Measurements from ENCODE around the gene EPHB1. TPM values are rescaled to one million over a fixed set of nuclear protein-coding genes. Genes with fewer than 3 reads are reported as not detected.

The EPHB1 gene
- polyA plus RNA-seq, 1 donor, result 3.7 TPM

GRCh38 chr3:134894533-134894932 lies 99.5 kb downstream of the EPHB1 start:
- H3K27ac ChIP-seq (ENCODE audit: low read length), result no peak overlapping the region
- no peaks in the 10 kb centered on the region for H3K36me3 ChIP-seq (ENCODE audit: control insufficient read depth, insufficient read depth, low read length)
- no peak for DNase-seq
- no peaks in the 10 kb centered on the region for H3K4me1 ChIP-seq (ENCODE audit: control insufficient read depth, insufficient read depth, low read length)
- no peaks in the 10 kb centered on the region for H3K9me3 ChIP-seq (ENCODE audit: control insufficient read depth, low read depth, low read length)
- H3K4me3 ChIP-seq (ENCODE audit: low read length), result no peak overlapping the region
- no peaks in the 10 kb centered on the region for H3K27me3 ChIP-seq (ENCODE audit: control insufficient read depth, insufficient read depth, low read length)
- 60% methylated on average over 2 of the region's 4 CpGs for WGBS (ENCODE audit: insufficient coverage, low lambda C conversion rate)

- Histone ChIP-seq H3K36me3 (ENCODE audit: control insufficient read depth, insufficient read depth, low read length) (no peaks in the 10 kb centered on the region), H3K4me1 (ENCODE audit: control insufficient read depth, insufficient read depth, low read length) (no peaks in the 10 kb centered on the region), H3K27me3 (ENCODE audit: control insufficient read depth, insufficient read depth, low read length) (no peaks in the 10 kb centered on the region), H3K27ac (ENCODE audit: low read length) (no peak overlapping the region), H3K9me3 (ENCODE audit: control insufficient read depth, low read depth, low read length) (no peaks in the 10 kb centered on the region), H3K4me3 (ENCODE audit: low read length) (no peak overlapping the region)
- no peak for DNase-seq
- 67% methylated on average over 1 of the region's 2 CpGs for WGBS (ENCODE audit: insufficient coverage, low lambda C conversion rate)
Observed at GRCh38 chr3:134895181-134895580, 100.1 kb downstream of the EPHB1 start.

- no peaks in the 10 kb centered on the region for H3K4me1 ChIP-seq (ENCODE audit: control insufficient read depth, insufficient read depth, low read length)
- no peak overlapping the region for H3K4me3 ChIP-seq (ENCODE audit: low read length)
- H3K27ac ChIP-seq (ENCODE audit: low read length), result no peak overlapping the region
- DNase-seq, result no peak
- no peaks in the 10 kb centered on the region for H3K36me3 ChIP-seq (ENCODE audit: control insufficient read depth, insufficient read depth, low read length)
- H3K9me3 ChIP-seq (ENCODE audit: control insufficient read depth, low read depth, low read length), result no peaks in the 10 kb centered on the region
- H3K27me3 ChIP-seq (ENCODE audit: control insufficient read depth, insufficient read depth, low read length), result no peaks in the 10 kb centered on the region
- WGBS (ENCODE audit: insufficient coverage, low lambda C conversion rate), result no CpG with 5 or more reads among the region's 5 CpGs
Observed at GRCh38 chr3:134896141-134896540, 101.1 kb downstream of the EPHB1 start.

DNA sequence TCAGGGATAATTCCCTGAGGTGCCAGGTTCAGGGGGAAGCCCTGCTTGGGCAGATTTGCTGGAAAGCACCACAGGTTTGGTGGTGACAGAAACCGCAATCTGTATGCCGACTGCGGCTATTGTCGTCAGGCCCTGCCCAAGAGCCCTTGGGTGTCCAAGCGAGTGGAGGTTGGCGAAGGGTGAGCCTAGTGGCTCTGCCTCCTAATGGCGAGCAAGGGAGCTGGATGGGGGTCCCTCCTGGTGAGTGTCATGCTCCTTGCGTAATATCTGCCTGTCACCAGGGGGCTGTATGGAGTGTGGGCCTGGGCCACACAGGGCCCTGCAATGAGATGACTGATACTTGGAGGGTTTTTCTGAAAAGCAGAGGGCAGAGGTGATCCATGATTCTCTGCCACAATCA lies 101.6 kb downstream of the EPHB1 start:
- Histone ChIP-seq H3K4me3 (ENCODE audit: low read length) (no peak overlapping the region), H3K27me3 (ENCODE audit: control insufficient read depth, insufficient read depth, low read length) (no peaks in the 10 kb centered on the region), H3K27ac (ENCODE audit: low read length) (no peak overlapping the region), H3K9me3 (ENCODE audit: control insufficient read depth, low read depth, low read length) (no peaks in the 10 kb centered on the region), H3K36me3 (ENCODE audit: control insufficient read depth, insufficient read depth, low read length) (no peaks in the 10 kb centered on the region), H3K4me1 (ENCODE audit: control insufficient read depth, insufficient read depth, low read length) (no peaks in the 10 kb centered on the region)
- WGBS (ENCODE audit: insufficient coverage, low lambda C conversion rate), result no CpG with 5 or more reads among the region's 8 CpGs
- no peak for DNase-seq

DNA sequence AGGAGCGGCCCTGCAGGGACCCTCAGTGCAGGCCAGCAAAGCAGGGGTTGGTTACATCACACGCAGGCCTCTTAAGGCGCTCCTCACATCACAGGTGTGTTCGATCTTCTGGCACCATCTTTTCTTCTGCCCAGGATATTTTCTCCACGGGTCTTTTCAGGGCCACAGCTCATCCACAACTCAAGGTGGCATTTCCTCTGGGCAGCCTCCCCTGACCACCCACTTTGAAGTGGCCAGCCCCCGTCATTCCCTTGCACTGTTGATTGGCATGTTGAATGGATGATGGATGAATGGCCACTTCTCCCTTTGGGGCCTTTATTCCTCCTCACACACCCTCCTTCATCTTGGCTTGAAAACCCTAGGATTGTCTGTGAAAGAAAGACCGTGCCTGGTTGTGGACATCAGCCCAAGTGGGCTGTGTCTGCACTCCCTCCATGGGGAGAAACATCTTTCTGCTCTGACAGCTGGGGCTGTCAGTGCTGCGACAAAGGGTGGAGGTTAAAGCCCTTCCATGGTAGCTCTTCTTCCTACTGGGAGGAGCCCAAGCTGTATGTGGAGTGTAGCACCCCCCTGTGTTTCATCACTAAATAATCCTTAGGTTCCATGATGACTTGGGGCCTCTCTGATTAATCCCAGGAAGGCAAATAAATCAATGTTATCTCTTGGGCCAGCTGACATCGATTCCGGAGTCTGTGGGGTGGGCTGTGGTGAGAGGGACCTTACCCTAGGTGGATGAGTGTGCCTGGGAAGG lies 102.5 kb downstream of the EPHB1 start:
- Histone ChIP-seq H3K27ac (ENCODE audit: low read length) (no peak overlapping the region), H3K9me3 (ENCODE audit: control insufficient read depth, low read depth, low read length) (no peaks in the 10 kb centered on the region), H3K27me3 (ENCODE audit: control insufficient read depth, insufficient read depth, low read length) (no peaks in the 10 kb centered on the region), H3K4me1 (ENCODE audit: control insufficient read depth, insufficient read depth, low read length) (no peaks in the 10 kb centered on the region), H3K4me3 (ENCODE audit: low read length) (no peak overlapping the region), H3K36me3 (ENCODE audit: control insufficient read depth, insufficient read depth, low read length) (no peaks in the 10 kb centered on the region)
- no peak for DNase-seq
- no CpG with 5 or more reads among the region's 10 CpGs for WGBS (ENCODE audit: insufficient coverage, low lambda C conversion rate)

DNA sequence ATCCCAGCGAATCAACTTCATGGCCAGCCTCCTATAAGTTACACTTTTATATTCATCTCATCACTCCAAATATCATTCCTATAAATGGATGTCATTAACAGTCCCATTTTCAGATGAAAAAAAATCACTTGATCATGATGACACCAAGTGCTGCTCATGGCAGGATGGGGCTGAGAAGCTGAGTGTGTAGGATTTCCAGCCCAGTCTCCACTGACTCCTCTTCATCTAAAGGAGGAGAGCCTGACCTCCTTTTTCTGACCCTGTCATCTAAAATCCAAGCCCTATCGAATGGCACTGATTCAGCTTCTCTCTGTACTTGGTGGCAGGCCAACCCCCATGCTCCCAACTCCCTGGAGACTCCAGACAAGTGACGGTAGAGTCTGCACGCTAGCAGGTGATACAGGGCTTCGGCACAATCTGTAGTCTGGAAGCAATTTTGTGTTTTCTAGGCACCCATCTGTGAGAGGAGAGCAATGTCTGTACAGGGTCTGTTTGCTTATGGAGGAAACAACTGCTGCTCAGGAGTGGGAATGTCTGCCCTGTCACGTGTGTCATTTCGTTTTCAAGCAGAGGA lies 103.2 kb downstream of the EPHB1 start:
- Histone ChIP-seq H3K9me3 (ENCODE audit: control insufficient read depth, low read depth, low read length) (no peaks in the 10 kb centered on the region), H3K36me3 (ENCODE audit: control insufficient read depth, insufficient read depth, low read length) (no peaks in the 10 kb centered on the region), H3K27ac (ENCODE audit: low read length) (no peak overlapping the region), H3K4me1 (ENCODE audit: control insufficient read depth, insufficient read depth, low read length) (no peaks in the 10 kb centered on the region), H3K27me3 (ENCODE audit: control insufficient read depth, insufficient read depth, low read length) (no peaks in the 10 kb centered on the region), H3K4me3 (ENCODE audit: low read length) (no peak overlapping the region)
- WGBS (ENCODE audit: insufficient coverage, low lambda C conversion rate), result no CpG with 5 or more reads among the region's 7 CpGs
- no peak for DNase-seq

DNA sequence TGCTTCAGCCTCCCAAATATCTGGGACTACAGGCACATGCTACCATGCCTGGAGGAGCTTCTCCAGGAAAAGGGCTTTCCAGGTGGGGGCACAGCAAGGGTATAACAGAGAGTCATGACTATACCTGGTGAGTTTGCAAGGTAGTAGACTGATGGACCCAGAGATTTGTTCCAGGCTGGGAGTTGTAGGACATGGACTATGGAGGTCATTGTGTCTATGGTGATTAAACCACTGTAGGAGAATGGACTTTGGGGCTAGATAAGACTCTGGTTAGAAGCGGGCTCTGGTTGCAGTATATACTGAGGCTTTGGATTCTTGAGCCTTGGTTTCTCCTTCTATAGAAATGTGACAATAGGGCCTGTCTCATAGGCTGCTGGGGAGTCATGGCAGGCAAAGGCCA lies 104.7 kb downstream of the EPHB1 start:
- Histone ChIP-seq H3K36me3 (ENCODE audit: control insufficient read depth, insufficient read depth, low read length) (no peaks in the 10 kb centered on the region), H3K27me3 (ENCODE audit: control insufficient read depth, insufficient read depth, low read length) (no peaks in the 10 kb centered on the region), H3K4me3 (ENCODE audit: low read length) (no peak overlapping the region), H3K9me3 (ENCODE audit: control insufficient read depth, low read depth, low read length) (no peaks in the 10 kb centered on the region), H3K4me1 (ENCODE audit: control insufficient read depth, insufficient read depth, low read length) (no peaks in the 10 kb centered on the region), H3K27ac (ENCODE audit: low read length) (no peak overlapping the region)
- WGBS (ENCODE audit: insufficient coverage, low lambda C conversion rate), result no CpG with 5 or more reads among the region's 1 CpG
- DNase-seq, result peak; percentile 10 to 66

DNA sequence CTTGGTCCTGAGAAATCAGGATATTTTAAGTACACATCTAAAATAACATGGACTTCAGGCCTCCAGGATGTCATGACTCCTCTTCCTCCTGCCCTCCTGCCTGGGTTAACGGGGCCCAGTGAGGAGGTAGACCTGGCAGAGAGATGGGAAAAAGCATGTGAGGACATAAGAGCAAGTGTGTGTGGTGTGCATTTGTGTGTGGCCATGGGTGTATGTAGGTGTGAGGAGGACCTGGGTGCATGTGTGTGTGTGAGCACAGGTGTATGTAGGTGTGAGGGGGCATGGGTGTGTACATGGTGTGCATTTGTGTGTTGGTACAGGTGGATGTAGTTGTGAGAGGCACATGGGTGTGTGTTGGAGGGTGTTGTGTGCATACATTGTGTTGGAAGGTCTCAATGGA lies 105.4 kb downstream of the EPHB1 start:
- Histone ChIP-seq H3K36me3 (ENCODE audit: control insufficient read depth, insufficient read depth, low read length) (no peaks in the 10 kb centered on the region), H3K4me1 (ENCODE audit: control insufficient read depth, insufficient read depth, low read length) (no peaks in the 10 kb centered on the region), H3K4me3 (ENCODE audit: low read length) (no peak overlapping the region), H3K27me3 (ENCODE audit: control insufficient read depth, insufficient read depth, low read length) (no peaks in the 10 kb centered on the region), H3K27ac (ENCODE audit: low read length) (no peak overlapping the region), H3K9me3 (ENCODE audit: control insufficient read depth, low read depth, low read length) (no peaks in the 10 kb centered on the region)
- no CpG with 5 or more reads among the region's 1 CpG for WGBS (ENCODE audit: insufficient coverage, low lambda C conversion rate)
- DNase-seq, result no peak

DNA sequence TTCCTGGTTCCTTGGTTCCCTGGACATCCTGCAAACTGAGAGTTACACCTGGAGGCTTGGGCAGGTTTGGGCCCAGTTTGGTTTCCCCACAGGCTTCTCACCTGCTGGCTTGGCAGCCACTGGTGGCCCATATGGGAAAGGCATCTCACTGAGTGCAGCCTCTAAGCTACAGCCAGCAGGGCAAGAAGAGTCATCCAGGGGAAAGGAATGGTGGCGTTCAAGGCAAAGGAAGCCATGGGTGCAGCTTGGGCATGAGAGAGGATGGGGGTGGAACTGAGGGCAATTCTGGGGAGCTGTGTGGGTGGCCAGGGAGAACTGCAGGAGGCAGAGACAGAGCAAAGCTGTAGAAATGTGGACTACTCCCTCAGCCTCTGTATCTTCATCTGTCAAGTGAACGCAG lies 106.4 kb downstream of the EPHB1 start:
- H3K4me3 ChIP-seq (ENCODE audit: low read length), result no peak overlapping the region
- H3K27ac ChIP-seq (ENCODE audit: low read length), result no peak overlapping the region
- no peaks in the 10 kb centered on the region for H3K4me1 ChIP-seq (ENCODE audit: control insufficient read depth, insufficient read depth, low read length)
- no peaks in the 10 kb centered on the region for H3K27me3 ChIP-seq (ENCODE audit: control insufficient read depth, insufficient read depth, low read length)
- DNase-seq, result no peak
- no peaks in the 10 kb centered on the region for H3K36me3 ChIP-seq (ENCODE audit: control insufficient read depth, insufficient read depth, low read length)
- WGBS (ENCODE audit: insufficient coverage, low lambda C conversion rate), result no CpG with 5 or more reads among the region's 2 CpGs
- no peaks in the 10 kb centered on the region for H3K9me3 ChIP-seq (ENCODE audit: control insufficient read depth, low read depth, low read length)

GRCh38 chr3:134903837-134904236 lies 108.8 kb downstream of the EPHB1 start:
- Histone ChIP-seq H3K4me3 (ENCODE audit: low read length) (no peak overlapping the region), H3K4me1 (ENCODE audit: control insufficient read depth, insufficient read depth, low read length) (no peaks in the 10 kb centered on the region), H3K36me3 (ENCODE audit: control insufficient read depth, insufficient read depth, low read length) (no peaks in the 10 kb centered on the region), H3K27ac (ENCODE audit: low read length) (no peak overlapping the region), H3K27me3 (ENCODE audit: control insufficient read depth, insufficient read depth, low read length) (no peaks in the 10 kb centered on the region), H3K9me3 (ENCODE audit: control insufficient read depth, low read depth, low read length) (no peaks in the 10 kb centered on the region)
- DNase-seq, result no peak
- no CpG with 5 or more reads among the region's 4 CpGs for WGBS (ENCODE audit: insufficient coverage, low lambda C conversion rate)

DNA sequence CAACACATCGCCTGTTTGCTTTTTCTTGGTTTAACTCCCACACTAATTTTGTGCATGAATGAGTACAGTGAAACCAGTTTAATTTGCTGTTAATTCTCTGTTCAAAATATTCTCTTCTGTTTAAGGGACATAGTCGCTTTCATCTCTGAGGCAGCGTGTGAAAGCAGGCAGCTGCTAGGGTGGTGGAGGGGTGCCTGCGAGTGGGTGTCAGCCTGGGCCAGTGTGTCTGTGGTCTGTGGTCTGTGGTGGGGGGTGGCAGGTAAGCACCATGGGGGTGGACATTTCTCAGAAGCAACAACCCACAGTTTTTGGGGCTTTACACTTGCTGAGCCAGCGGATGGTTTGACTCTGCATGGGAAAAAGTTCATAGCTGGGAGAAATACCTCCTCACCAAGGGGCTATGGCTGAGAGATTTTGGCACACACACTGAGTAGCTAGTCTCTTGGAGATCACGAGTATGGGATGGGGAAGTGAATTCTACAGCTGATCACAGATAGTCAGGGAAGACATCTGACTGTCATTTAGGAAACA lies 109.2 kb downstream of the EPHB1 start:
- Histone ChIP-seq H3K27me3 (ENCODE audit: control insufficient read depth, insufficient read depth, low read length) (no peaks in the 10 kb centered on the region), H3K4me3 (ENCODE audit: low read length) (no peak overlapping the region), H3K36me3 (ENCODE audit: control insufficient read depth, insufficient read depth, low read length) (no peaks in the 10 kb centered on the region), H3K9me3 (ENCODE audit: control insufficient read depth, low read depth, low read length) (no peaks in the 10 kb centered on the region), H3K4me1 (ENCODE audit: control insufficient read depth, insufficient read depth, low read length) (no peaks in the 10 kb centered on the region), H3K27ac (ENCODE audit: low read length) (no peak overlapping the region)
- DNase-seq, result no peak
- WGBS (ENCODE audit: insufficient coverage, low lambda C conversion rate), result 33% methylated on average over 1 of the region's 6 CpGs
